CD4-positive, alpha-beta T cell treated with Interferon gamma for 1 hour (primary cell): Measurements from ENCODE around the gene GUCY1A1.
A peak's percentile ranks its signal among the peaks of the same experiment; 100 is the strongest.

Experiments
- DNase-seq: peaks from one replicate; pipeline ENCODE4 v3.0.0-alpha.2; 2020

The GUCY1A1 gene

GRCh38 chr4:155659176-155659575, 7.5 kb upstream of the GUCY1A1 start:
- no peak for DNase-seq

DNA sequence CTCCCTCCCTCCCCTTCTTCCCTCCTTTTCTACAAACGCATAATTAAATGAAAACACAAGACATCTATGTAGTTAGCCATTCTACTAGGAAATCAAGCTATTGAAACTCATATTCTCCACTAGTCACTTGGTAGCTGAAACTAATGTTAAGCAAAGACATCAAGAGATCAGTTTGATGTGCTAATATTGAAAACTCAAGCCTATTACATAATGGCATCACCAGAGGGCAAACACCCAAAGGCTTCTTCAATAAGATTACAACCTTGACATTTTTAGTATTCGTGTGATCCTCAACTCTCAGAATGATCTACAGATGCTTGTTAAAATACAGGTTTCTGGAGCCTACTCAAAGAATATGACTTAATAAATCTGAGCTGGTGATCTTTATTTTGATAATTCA, 6.2 kb upstream of the GUCY1A1 start:
- DNase-seq, result no peak

- no peak for DNase-seq
These were observed 1.6 kb upstream of the GUCY1A1 start for GRCh38 chr4:155665054-155665453.

DNA sequence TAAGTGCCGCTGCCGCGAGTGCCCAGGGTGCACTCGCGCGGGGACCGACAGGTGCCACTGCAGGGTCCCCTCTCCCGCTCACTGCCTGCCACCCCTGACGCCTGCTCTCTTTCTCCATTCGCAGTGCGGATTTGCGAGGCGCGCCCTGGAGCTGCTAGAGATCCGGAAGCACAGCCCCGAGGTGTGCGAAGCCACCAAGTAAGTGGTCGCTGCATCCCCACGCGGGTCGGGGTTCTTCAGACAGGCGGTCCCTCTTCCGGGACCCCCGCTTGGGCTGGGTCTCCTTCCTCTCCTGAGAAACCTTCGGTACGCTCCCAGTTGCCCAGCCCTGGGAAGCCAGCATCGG, 547 bp downstream of the GUCY1A1 start:
- peak; percentile 6 for DNase-seq

- no peak for DNase-seq
These were observed 1.2 kb downstream of the GUCY1A1 start for GRCh38 chr4:155667568-155668511.

GRCh38 chr4:155668707-155669220, 2.1 kb downstream of the GUCY1A1 start:
- no peak for DNase-seq

- no peak for DNase-seq
These were observed 5.7 kb downstream of the GUCY1A1 start for GRCh38 chr4:155672342-155672741.

GRCh38 chr4:155673453-155673979, 6.9 kb downstream of the GUCY1A1 start:
- DNase-seq, result no peak

- no peak for DNase-seq
These were observed 8.0 kb downstream of the GUCY1A1 start for GRCh38 chr4:155674669-155675071.

DNA sequence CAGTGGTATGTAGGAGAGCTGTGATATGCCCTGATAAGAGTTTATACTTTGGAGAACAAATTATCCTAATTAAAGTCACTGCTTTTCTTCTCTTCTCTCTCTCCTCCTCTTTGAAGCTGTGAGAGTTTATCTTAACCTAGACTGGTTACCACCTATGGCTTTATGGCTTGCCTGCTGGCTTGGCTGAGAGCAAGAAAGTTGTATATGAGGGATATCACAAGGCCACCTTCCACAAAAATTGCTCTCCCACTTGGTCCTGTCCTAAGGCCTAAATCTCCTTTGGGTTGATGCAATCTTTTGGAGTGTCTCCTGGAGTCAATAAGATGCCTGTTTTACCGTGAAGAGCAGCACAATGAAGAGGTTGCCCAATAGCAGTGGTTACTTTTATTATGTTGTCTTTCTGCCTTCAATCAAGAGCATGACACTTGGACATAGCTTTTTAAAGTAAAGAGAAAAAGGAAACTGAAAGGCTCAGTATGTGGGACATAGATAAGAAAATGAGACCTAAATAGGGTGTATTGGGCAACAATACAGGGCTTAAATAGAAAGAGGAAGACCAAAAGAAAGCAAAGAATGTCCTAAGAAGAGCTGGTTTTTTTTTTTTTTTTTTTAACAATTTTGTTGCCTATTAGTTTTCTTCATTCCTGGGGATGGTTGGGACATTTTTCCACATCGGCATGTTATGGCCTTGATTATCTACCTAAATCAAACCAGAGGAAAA, 9.2 kb downstream of the GUCY1A1 start:
- DNase-seq, result no peak

DNA sequence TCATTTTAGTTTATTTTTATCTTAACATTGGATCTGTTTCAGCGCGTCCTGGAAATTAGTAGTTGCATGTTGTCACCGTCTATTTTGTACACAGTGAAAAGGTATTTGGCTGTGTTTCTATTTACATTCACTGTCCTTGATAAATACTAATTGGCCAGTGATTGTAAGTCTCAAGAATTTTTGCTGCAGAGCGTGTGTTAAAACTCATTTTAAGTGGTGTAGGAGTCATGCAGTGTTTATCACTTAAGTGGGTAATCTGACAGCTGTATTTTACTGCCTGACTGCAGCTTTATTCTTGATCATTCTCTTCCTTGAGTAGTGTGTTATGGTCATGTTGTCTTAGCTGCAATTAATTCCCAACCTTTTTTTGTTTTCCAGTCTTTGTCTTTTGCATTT, 9.8 kb downstream of the GUCY1A1 start:
- no peak for DNase-seq

- DNase-seq, result no peak
These were observed 11.4 kb downstream of the GUCY1A1 start for GRCh38 chr4:155678011-155678410.

GRCh38 chr4:155679343-155679742, 12.7 kb downstream of the GUCY1A1 start:
- no peak for DNase-seq

- no peak for DNase-seq
These were observed 15.2 kb downstream of the GUCY1A1 start for GRCh38 chr4:155681886-155682285.

- no peak for DNase-seq
These were observed 17.8 kb downstream of the GUCY1A1 start for GRCh38 chr4:155684423-155684822.

DNA sequence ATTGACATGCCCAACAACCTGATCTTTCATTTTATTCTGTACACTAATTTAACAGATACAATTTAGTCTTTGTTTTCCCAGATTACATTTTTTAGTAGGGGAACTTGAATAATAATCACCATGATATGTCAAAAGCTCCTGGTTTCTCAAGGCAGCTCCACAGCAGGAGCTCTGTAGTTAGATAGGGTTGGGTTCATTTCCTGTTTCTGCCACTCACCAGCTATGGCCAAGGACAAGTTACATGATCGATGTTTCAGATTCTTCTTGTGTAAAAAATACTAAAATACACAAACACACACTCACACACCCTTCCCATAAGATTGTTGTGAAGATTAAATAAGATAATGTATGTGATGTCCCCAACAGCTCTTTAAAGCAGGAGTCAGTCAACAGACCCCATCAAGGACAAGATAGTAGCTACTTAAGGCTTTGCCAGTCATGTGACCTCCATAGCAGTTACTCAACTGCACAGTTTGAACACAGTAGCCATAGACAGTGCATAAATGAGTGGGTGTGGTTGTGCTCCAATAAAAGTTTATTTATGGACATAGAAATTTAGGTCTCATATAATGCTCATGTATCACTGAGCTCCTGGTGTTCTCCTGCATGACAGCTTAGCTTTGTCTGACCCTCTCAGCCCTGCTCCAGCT, 18.4 kb downstream of the GUCY1A1 start:
- no peak for DNase-seq

GRCh38 chr4:155687380-155687982, 20.8 kb downstream of the GUCY1A1 start:
- no peak for DNase-seq

GRCh38 chr4:155688211-155688610, 21.6 kb downstream of the GUCY1A1 start:
- DNase-seq, result no peak

GRCh38 chr4:155688860-155689259, 22.2 kb downstream of the GUCY1A1 start:
- DNase-seq, result no peak

- no peak for DNase-seq
These were observed 23.6 kb downstream of the GUCY1A1 start for GRCh38 chr4:155690044-155690837.

GRCh38 chr4:155692361-155692760, 25.7 kb downstream of the GUCY1A1 start:
- no peak for DNase-seq
